Activated CD8-positive, alpha-beta memory T cell treated with anti-CD3 and anti-CD28 coated beads for 4 hours (primary cell): Measurements from ENCODE around the gene COMTD1.
A peak's percentile ranks its signal among the peaks of the same experiment; 100 is the strongest.

Source experiments
- DNase-seq, 2 donors: peaks; one replicate each; pipeline ENCODE4 v3.0.0-alpha.2; 2020; ENCODE audit warnings: low read depth in 2 of 2

The COMTD1 gene

GRCh38 chr10:75235375-75236177 lies at the start of gene COMTD1:
Gene COMTD1, minus strand, starts transcription at chr10:75235957. Its CDS starts 29 bp downstream, at chr10:75235928.
- DNase-seq: peak; percentile 81 to 87

GRCh38 chr10:75283671-75284470 lies 48.1 kb upstream of the COMTD1 start:
- DNase-seq: no peak

DNA sequence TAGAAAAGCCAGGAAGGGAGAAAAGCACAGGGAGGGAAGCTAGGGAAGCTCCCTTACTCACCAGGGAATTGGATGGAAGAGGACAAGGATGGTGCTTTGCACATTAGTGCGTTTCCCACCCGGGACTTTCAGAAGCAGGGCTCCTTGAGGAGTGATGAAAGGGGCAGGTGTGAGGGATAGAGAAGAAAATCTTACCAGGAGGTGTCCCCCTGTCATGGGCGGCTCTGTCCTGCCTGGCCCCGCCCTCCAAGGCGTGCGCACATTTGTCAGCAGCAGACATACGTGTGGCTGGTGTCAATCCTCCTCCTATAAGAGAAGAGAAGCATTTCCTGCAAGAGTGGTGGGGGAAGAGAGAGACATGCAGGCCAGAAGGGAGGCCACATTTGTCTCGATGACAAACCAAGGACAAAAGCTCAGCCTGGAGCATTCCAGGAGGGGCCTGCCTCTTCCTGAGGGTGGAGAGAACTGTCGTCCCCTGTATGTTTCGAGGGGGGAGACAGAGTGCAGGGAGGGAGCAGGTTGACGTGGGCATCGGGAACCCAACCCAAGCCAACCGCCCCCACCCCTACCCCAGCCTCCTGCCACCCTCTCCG lies 47.4 kb upstream of the COMTD1 start:
- DNase-seq: no peak

GRCh38 chr10:75281974-75282373 lies 46.2 kb upstream of the COMTD1 start:
- DNase-seq: no peak

DNA sequence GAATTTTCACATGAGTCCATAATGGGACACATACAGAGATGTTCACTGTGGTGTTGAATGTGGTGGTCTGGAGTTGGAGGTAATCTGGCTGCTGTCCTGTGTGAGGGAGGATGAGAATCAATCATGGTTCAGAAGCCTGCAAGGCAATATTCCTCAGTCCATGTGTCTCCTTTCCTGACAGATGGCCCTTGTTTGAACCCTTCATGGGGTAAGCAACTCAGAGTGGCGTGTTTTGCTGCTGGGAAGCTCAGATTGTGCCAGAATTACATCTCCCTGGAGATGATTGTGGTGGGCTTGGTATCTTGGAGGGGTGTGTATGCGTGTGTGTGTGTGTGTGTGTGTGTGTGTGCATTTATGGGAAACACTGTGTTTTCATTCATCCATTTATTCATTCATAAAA lies 44.5 kb upstream of the COMTD1 start:
- no peak for DNase-seq

DNA sequence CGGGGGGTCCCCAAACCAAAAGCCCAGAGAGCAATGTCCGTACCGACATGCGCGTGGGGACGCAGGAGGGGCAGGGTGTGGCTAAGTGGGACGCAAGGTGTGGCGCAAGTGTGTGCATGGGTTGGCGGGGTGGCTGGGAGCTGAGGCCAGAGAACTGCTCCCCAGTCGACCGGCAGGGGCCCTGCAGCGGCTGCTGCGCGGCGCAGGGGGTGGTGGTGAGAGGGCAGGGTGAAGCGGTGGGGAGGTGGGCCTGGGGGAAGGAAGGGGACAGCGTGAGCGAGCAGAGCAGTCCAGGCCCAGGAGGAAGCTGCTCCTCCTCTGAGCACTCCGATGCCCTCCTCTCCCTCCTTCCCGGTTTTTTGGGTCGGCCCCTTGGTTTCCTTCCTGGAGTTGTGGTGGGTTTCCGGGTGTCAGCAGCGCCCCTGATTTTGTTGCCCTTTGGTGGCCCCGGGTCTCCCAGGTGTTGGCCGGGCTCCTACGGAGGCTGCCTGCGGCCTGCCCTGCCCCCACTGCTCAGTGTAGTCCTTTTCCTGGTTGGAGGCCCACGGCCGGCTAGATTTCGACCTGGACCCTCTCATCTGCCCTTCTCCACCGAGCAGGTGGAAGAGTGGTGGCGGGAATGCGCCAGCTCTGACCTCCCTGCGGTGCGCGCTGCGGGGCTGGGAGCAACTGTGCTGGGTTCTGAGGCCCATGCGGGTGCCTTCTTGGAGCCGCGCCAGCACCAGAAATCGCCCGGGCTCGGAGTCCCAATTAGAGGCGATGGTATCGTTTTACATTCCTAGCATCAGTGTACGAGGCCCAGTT lies 40.5 kb upstream of the COMTD1 start:
- DNase-seq: no peak

DNA sequence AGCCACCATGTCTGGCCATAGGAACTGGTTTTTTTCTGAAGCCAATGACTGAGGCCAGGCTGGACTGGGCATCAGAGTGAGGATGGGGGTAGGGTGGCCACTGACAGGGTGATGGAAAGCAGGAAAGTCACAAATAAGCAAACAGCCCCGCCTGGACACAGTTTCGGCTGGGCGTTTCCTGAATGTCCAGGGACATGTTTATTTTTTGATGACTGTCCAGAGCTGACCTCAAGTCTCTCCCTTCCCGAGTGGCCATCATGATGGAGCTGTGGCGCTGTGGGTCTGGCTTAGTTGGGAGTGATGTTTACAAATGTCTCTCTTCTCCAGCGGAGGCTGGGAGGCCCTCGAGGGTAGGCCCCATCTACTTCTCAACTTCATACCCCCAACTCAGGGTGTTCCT lies 37.1 kb upstream of the COMTD1 start:
- DNase-seq: no peak

- no peak for DNase-seq
Measured at GRCh38 chr10:75272094-75272493, 36.3 kb upstream of the COMTD1 start.

GRCh38 chr10:75269605-75270004 lies 33.8 kb upstream of the COMTD1 start:
- DNase-seq: no peak

DNA sequence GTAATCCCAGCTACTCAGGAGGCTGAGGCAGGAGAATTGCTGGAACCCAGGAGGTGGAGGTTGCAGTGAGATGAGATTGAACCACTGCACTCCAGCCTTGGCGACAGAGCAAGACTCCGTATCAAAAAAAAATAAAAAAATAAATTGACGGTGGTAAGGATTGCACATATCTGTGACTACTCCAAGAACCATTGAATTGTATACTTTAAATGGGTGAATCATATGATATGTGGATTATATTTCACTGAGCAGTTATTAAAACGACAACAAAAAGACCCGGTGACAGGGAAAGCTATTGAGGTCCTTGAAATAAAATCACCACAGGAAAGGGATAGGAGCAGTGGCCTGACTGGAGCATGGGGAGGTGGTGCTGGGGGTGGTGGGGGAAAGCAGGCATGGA lies 31.2 kb upstream of the COMTD1 start:
- DNase-seq: no peak

DNA sequence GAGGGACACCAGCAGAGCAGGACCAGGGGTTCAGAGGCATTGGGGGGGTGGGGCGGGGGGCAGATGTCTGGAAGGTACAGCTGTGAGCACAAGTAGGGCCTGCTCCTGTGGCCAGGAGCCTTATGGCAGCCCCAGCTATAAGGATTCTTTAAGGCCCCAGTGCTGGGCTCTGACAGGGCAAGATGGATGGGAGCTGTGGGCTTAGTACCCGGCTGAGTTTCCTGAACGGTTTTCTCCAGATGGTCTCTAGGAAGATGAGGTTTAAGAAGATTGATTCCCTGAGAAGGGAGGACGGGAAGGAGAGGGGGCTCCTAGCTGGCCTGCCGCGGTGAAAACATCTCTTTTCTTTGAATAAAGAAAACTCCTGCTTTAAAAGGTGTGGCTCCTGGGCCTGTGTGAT lies 30.1 kb upstream of the COMTD1 start:
- DNase-seq: no peak

- no peak for DNase-seq
Measured at GRCh38 chr10:75263806-75264205, 28.0 kb upstream of the COMTD1 start.

GRCh38 chr10:75261813-75262705 lies 26.3 kb upstream of the COMTD1 start:
- no peak for DNase-seq

DNA sequence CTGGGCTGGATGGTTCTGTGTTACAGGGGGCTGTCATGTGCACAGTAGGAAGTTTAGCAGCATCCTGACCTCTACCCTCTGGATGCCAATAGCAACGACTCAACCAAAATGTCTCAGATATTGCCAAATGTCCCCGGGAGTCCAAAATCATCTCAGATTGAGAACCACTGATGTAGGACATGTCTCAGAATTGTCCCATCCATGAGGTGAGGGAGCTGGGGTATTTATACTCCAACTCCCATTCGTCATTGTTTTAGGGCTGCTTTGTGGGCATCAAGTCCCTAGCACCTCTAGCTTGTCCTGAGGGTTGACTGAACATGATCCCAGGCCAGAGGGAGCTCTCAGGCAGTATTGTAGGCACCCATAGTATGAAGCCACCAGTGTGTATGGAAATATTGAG lies 25.2 kb upstream of the COMTD1 start:
- no peak for DNase-seq

GRCh38 chr10:75254739-75255138 lies 19.0 kb upstream of the COMTD1 start:
- DNase-seq: no peak

- no peak for DNase-seq
Measured at GRCh38 chr10:75253281-75254220, 17.8 kb upstream of the COMTD1 start.

GRCh38 chr10:75250934-75251333 lies 15.2 kb upstream of the COMTD1 start:
- no peak for DNase-seq

DNA sequence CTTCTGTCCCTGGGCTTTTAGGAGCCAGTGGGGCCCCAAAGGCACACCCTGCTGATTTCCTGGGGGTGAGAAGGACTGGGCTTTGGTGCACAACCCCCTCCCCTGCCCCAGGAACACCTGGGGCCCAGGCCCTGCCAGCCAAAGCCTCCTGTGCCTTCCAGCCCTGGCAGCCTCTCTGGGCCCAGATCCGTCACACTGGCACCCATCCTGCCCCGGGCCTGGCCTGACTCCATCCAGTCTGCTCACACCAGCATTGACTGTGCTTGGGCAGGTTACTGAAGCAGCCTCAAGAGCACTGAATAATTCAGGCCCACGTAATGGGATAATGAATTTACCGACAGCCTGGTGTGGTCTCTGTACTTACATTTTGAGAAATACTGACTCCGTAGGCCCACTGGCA lies 12.0 kb upstream of the COMTD1 start:
- no peak for DNase-seq

DNA sequence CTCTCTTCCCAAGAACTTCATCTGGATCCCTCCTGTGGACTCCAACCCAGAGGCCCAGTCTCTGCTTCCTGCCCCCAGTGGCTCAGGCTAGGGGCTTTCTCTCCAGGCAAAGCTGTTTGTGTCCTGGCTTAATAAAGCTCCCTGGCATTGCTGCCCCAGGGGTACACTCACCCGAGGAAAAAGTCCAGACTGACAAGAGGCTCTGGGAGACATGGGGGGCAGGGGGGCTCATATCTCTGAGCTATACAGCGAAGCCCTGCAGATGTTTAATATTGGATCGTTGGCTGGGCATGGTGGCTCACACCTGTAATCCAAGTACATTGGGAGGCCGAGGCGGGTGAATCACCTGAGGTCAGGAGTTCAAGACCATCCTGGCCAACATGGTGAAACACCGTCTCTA lies 10.7 kb upstream of the COMTD1 start:
- no peak for DNase-seq
